K562 (cell line): ENCODE data around the gene PTPRR. TPM values are rescaled to one million over a fixed set of nuclear protein-coding genes. Genes with fewer than 3 reads are reported as not detected.

Source experiments
- ARNT ChIP-seq, 2 experiments: fragments of 450-650 bp; IDR thresholded peaks; 2 replicates each; pipeline ENCODE4 v1.6.1; 2016; ENCODE audit warnings: mild to moderate bottlenecking in 1 of 2
- CC2D1A ChIP-seq: fragments of 450-650 bp; IDR thresholded peaks from 2 replicates; pipeline ENCODE4 v1.6.1; 2017; ENCODE audit warnings: mild to moderate bottlenecking
- CREB1 ChIP-seq, 2 experiments: sonication (generic) in 1 of 2; formaldehyde crosslinking in 1 of 2; IDR thresholded peaks; 2 replicates each; pipeline versions ENCODE4 v1.6.1 to v1.8.0; 2012 to 2022; ENCODE audit warnings: inconsistent platforms in 1 of 2, mild to moderate bottlenecking in 1 of 2, missing genetic modification reagents in 1 of 2, moderate library complexity in 1 of 2
- HEY1 ChIP-seq: fragments of 250-450 bp; sonication (Bioruptor Pico); IDR thresholded peaks from 2 replicates; pipeline ENCODE4 v1.5.0; 2020; ENCODE audit warnings: mild to moderate bottlenecking, moderate library complexity, borderline replicate concordance
- NCOR1 ChIP-seq: fragments of 450-650 bp; IDR thresholded peaks from 2 replicates; pipeline ENCODE4 v1.6.1; 2016; ENCODE audit warnings: mild to moderate bottlenecking, moderate library complexity
- RAD21 ChIP-seq, 2 experiments: fragments of 250-450 bp in 1 of 2; fragments of 450-650 bp in 1 of 2; sonication (Bioruptor Pico) in 1 of 2; formaldehyde crosslinking in 1 of 2; IDR thresholded peaks in 1 of 2; conservative IDR thresholded peaks in 1 of 2; 2 replicates each; pipeline versions ENCODE4 v1.4.0 to v1.8.0; 2020 to 2022; ENCODE audit warnings: mild to moderate bottlenecking in 2 of 2, moderate library complexity in 1 of 2
- RB1 ChIP-seq: fragments of 450-650 bp; IDR thresholded peaks from 2 replicates; pipeline ENCODE4 v1.6.1; 2017; ENCODE audit warnings: low read depth, mild to moderate bottlenecking
- SMC3 ChIP-seq: conservative IDR thresholded peaks from 2 replicates; pipeline ENCODE4 v1.6.1; 2011; ENCODE audit warnings: low read depth, low read length, improper control_type of control experiment; ENCODE audit not compliant: insufficient read depth
- ZBTB7A ChIP-seq: IDR thresholded peaks from 2 replicates; pipeline ENCODE4 v1.6.1; 2011; ENCODE audit warnings: low read depth, mild to moderate bottlenecking, low read length, moderate library complexity, borderline replicate concordance; ENCODE audit not compliant: control insufficient read depth
- ZC3H11A ChIP-seq: IDR thresholded peaks from 2 replicates; pipeline ENCODE4 v1.6.1; 2012; ENCODE audit warnings: low read depth, low read length, improper control_type of control experiment
- ZHX1 ChIP-seq: fragments of 150-350 bp; conservative IDR thresholded peaks from 2 replicates; pipeline ENCODE4 v1.6.1; 2014; ENCODE audit warnings: low read length
- ZNF316 ChIP-seq: fragments of 450-650 bp; IDR thresholded peaks from 2 replicates; pipeline ENCODE4 v1.6.1; 2016
- polyA plus RNA-seq, 8 experiments: library from polyadenylated mRNA; depleted of rRNA in 4 of 8; stranded (reverse) in 5 of 8; unstranded in 3 of 8; fragments of >200 nt; fragmentation: Nextera tagmentation in 2 of 8; fragmentation: Illumina TruSeq in 1 of 8; extraction: Ambion mirVana in 2 of 8; extraction: Trizol in 1 of 8; gene quantifications; 2 replicates each; pipeline versions ENCODE4 v1.2.1 to v1.2.3, GENCODE V29; 2011 to 2014; ENCODE audit warnings: inconsistent platforms in 1 of 8, missing spikeins in 1 of 8
- total RNA-seq, 7 experiments: library from RNA; depleted of rRNA in 6 of 7; stranded (reverse); fragments of >200 nt in 6 of 7; fragmentation: Illumina TruSeq in 2 of 7; extraction: Trizol in 2 of 7; gene quantifications; 2 replicates each; pipeline versions ENCODE4 v1.2.1 to v1.2.3, GENCODE V29; 2011 to 2021; ENCODE audit warnings: low replicate concordance in 1 of 7

PTPRR gene
- total and polyA plus RNA-seq, 9 of the 15 experiments (the other 6 are each of a cell fraction or from before 2014, with no cell fraction given): 6.6 to 41.7 (median 12.3) TPM

GRCh38 chr12:70719672-70720420 is 200.7 kb downstream of the PTPRR start (continued):
- TF ChIP-seq RAD21 (CRISPR knock-in tag; conservative IDR thresholded peaks at IDR 0.05 in 1 of 2, IDR thresholded peaks at IDR 0.05 in 1 of 2) (peak; percentile 97 to 99), HEY1 (CRISPR knock-in tag) (no peak), ZNF316 (no peak), CC2D1A (peak; percentile 71; the same call in 1 of the 2 replicates), SMC3 (peak; percentile 88), ZC3H11A (no peak), NCOR1 (no peak), ARNT (IDR thresholded peaks at IDR 0.05) (0 out of 4 replicates have a peak, but pooled peaks of 1 of the 2 experiments have one; percentile 27), RB1 (peak; percentile 59; the same call in 1 of the 2 replicates), ZBTB7A (peak; percentile 33; the same call in 1 of the 2 replicates), ZHX1 (no peak), CREB1 (IDR thresholded peaks at IDR 0.05) (no peak), CREB1 (CRISPR knock-in tag; IDR thresholded peaks at IDR 0.05) (no peak)
